GM23248 (cell line): Measurements from ENCODE around the gene MSANTD1.

Experiments
- EZH2 ChIP-seq: fragments of 200-600 bp; sonication (generic); IDR thresholded peaks from 2 replicates; pipeline ENCODE4 v1.6.1; 2018; ENCODE audit warnings: antibody characterized with exemption, mild to moderate bottlenecking; ENCODE audit not compliant: insufficient read depth, poor library complexity, severe bottlenecking
- EZH2phosphoT487 ChIP-seq: fragments of 200-600 bp; sonication (generic); IDR thresholded peaks from 2 replicates; pipeline ENCODE4 v1.6.1; 2018; ENCODE audit warnings: antibody characterized with exemption, moderate library complexity, mild to moderate bottlenecking, low read depth; ENCODE audit not compliant: insufficient read depth

DNA sequence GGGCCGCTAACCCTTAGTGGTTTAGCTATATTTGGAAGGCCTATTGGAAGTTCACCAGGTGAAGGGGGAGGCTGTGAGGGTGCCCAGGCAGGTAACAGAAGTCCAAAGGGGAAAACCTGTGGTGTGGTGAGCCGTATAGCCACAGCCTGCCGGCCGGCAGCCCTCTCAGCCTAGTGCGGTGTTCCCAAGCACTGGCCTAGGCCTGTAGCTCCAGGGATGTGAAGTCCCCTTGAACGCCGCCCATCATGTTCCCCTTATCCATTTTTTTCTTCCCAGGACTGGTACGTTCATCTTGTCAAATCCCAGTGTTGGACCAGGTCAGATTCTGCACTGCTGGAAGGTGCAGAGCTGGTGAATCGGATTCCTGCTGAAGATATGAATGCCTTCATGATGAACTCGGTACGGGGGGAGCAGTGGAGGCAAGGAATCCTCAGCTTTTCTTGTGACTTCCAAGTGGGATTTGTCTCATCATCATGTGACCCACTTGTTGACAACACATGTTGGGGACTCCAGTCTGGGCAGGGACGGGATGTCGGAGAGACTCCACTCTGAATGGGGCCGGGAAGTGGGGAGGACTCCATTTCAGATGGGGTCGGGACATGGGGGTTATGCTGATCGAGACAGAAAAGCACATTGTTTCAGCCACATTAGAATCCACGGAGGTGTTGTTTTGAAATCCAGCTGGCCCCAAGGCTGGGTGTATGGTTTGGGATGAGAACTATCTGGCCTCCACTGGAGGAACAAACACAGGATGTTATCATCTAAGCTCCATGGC, 39.2 kb upstream of the MSANTD1 start:
- TF ChIP-seq EZH2phosphoT487 (no peak), EZH2 (no peak)
